ENCODE data around the gene TVP23C. TPM values are rescaled to one million over a fixed set of nuclear protein-coding genes. Genes with fewer than 3 reads are reported as not detected.
A peak's percentile ranks its signal among the peaks of the same experiment; 100 is the strongest.
"Not testable (repeated sequence)": the region's sequence is repeated elsewhere in the genome, so short reads cannot be mapped to it uniquely, and the experiment has no call there.

The TVP23C gene
- total RNA-seq, 1 donor from 2014 or later = 9.2 TPM

DNA sequence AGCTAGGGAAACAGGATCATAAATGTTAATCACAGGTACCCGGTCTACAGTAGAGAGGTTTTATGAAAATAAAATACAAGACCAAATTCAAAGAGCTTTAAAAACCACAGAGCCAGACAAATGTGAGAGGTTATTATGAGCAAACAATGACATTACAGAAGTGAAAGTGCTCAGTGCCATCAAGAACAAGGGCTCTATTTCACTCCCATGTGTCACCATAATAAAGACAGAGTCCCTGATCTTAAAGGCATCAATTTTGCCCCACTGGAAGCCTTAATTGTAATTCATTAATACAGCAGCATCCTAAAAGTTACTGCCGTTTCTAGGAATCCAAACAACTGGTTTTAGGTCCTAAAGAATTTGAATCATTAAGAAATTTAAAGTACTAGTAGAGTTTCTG, 52.1 kb downstream of the TVP23C start:
- H3K4me3 Mint-ChIP-seq = no peak overlapping the region
- H3K27ac Mint-ChIP-seq (ENCODE audit: unreplicated experiment) = no peak overlapping the region
- no peaks in the 10 kb centered on the region for H3K9me3 Mint-ChIP-seq
- H3K36me3 Mint-ChIP-seq (ENCODE audit: low read depth) = peaks cover 40% of the 10 kb centered on the region
- DNase-seq (ENCODE audit: low read depth, low spot score) = no peak
- no peaks in the 10 kb centered on the region for H3K27me3 Mint-ChIP-seq (ENCODE audit: low read depth)
- H3K4me1 Mint-ChIP-seq = peaks cover 46% of the 10 kb centered on the region
- TF ChIP-seq CTCF (conservative IDR thresholded peaks at IDR 0.05) = no peak

DNA sequence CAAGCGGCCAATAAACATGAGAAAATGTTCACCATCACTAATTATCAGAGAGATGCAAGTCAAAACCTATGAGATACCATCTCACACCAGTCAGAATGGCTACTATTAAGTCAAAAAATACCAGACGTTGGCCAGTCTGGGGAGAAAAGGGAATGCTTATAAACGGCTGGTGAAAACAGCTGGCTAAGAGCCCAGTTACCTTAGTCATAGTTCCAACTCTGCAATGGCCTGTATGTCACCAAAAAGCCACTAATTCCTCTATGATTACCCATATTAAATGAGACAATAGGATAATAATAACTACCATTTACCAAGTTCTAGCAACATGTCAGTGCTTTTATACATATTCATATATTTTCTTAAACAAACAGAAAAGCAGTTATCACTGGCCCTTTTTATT, 52.9 kb downstream of the TVP23C start:
- peaks cover 46% of the 10 kb centered on the region for H3K4me1 Mint-ChIP-seq
- H3K27me3 Mint-ChIP-seq (ENCODE audit: low read depth) = no peaks in the 10 kb centered on the region
- no peak overlapping the region for H3K27ac Mint-ChIP-seq (ENCODE audit: unreplicated experiment)
- H3K9me3 Mint-ChIP-seq = no peaks in the 10 kb centered on the region
- H3K36me3 Mint-ChIP-seq (ENCODE audit: low read depth) = peaks cover 33% of the 10 kb centered on the region
- no peak overlapping the region for H3K4me3 Mint-ChIP-seq
- no peak for DNase-seq (ENCODE audit: low read depth, low spot score)
- TF ChIP-seq CTCF (conservative IDR thresholded peaks at IDR 0.05) = no peak

DNA sequence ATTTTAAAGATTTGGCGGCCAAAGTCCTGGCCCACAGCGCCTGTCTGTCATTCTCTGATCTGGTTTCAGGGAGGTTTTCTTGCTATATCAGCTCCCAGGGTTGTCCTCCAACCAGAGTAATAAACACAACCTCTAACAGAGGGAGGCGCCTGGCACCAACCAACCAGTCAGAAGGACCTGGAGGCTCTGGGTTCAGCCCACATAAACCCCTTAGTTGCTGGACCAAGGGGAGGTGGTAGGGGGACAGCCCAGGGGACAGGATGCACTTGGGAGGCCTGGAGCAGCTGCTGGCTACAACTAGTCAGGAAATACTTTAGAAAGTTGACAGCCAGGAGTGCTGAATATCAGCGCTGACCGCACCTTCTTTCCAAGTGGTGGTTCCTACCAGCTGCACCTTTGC, 54.2 kb downstream of the TVP23C start:
- no peak overlapping the region for H3K27ac Mint-ChIP-seq (ENCODE audit: unreplicated experiment)
- peaks cover 38% of the 10 kb centered on the region for H3K4me1 Mint-ChIP-seq
- H3K36me3 Mint-ChIP-seq (ENCODE audit: low read depth) = peaks cover 34% of the 10 kb centered on the region
- TF ChIP-seq CTCF (conservative IDR thresholded peaks at IDR 0.05) = no peak
- H3K27me3 Mint-ChIP-seq (ENCODE audit: low read depth) = no peaks in the 10 kb centered on the region
- H3K4me3 Mint-ChIP-seq = no peak overlapping the region
- no peaks in the 10 kb centered on the region for H3K9me3 Mint-ChIP-seq
- DNase-seq (ENCODE audit: low read depth, low spot score) = no peak

DNA sequence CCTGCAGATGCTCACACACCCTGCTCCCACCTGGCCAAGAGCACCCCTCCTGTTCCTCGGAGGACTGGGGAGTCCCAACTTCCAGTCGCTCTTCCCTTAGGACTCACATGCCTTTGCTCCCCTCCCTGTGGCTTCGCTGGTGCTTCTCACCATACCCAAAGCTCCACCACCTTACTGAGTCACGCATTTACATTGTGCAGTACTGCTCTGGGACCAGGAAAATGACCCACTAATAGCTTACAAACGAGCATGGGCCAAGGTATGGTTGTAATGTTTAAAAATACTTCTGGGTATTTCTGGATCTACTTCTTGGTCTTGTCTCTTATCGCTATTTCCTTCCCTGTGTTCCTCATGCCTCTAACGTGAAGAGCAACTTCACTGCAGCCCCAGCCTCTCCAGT, 54.8 kb downstream of the TVP23C start:
- peaks cover 31% of the 10 kb centered on the region for H3K4me1 Mint-ChIP-seq
- H3K27ac Mint-ChIP-seq (ENCODE audit: unreplicated experiment) = peak overlapping the region; percentile 64
- H3K36me3 Mint-ChIP-seq (ENCODE audit: low read depth) = peaks cover 34% of the 10 kb centered on the region
- no peak overlapping the region for H3K4me3 Mint-ChIP-seq
- no peaks in the 10 kb centered on the region for H3K27me3 Mint-ChIP-seq (ENCODE audit: low read depth)
- no peak for DNase-seq (ENCODE audit: low read depth, low spot score)
- no peaks in the 10 kb centered on the region for H3K9me3 Mint-ChIP-seq
- TF ChIP-seq CTCF (conservative IDR thresholded peaks at IDR 0.05) = no peak

GRCh38 chr17:15507896-15508295, 55.4 kb downstream of the TVP23C start:
- no peaks in the 10 kb centered on the region for H3K9me3 Mint-ChIP-seq
- no peaks in the 10 kb centered on the region for H3K27me3 Mint-ChIP-seq (ENCODE audit: low read depth)
- H3K27ac Mint-ChIP-seq (ENCODE audit: unreplicated experiment) = no peak overlapping the region
- no peak for DNase-seq (ENCODE audit: low read depth, low spot score)
- TF ChIP-seq CTCF (conservative IDR thresholded peaks at IDR 0.05) = no peak
- no peak overlapping the region for H3K4me3 Mint-ChIP-seq
- H3K36me3 Mint-ChIP-seq (ENCODE audit: low read depth) = peaks cover 34% of the 10 kb centered on the region
- H3K4me1 Mint-ChIP-seq = peaks cover 27% of the 10 kb centered on the region

DNA sequence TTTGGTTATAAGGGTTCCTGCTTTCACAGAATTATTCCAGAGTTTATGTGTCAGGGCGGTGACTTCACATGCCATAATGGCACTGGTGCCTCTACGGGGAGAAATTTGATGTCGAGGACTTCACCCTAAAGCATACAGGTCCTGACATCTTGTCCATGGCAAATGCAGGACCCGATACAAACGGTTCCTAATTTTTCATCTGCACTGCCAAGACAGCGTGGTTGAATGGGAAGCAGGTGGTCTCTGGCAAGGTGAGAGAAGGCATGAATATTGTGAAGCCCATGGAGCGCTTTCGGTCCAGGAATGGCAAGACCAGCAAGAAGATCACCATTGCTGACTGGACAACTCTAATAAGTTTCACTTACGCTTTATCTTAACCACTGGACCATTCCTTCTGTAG, 56.3 kb downstream of the TVP23C start:
- no peak for TF ChIP-seq CTCF (conservative IDR thresholded peaks at IDR 0.05)
- no peak overlapping the region for H3K27ac Mint-ChIP-seq (ENCODE audit: unreplicated experiment)
- H3K9me3 Mint-ChIP-seq = no peaks in the 10 kb centered on the region
- H3K4me1 Mint-ChIP-seq = peaks cover 23% of the 10 kb centered on the region
- H3K36me3 Mint-ChIP-seq (ENCODE audit: low read depth) = peaks cover 31% of the 10 kb centered on the region
- no peak for DNase-seq (ENCODE audit: low read depth, low spot score)
- no peaks in the 10 kb centered on the region for H3K27me3 Mint-ChIP-seq (ENCODE audit: low read depth)
- no peak overlapping the region for H3K4me3 Mint-ChIP-seq

DNA sequence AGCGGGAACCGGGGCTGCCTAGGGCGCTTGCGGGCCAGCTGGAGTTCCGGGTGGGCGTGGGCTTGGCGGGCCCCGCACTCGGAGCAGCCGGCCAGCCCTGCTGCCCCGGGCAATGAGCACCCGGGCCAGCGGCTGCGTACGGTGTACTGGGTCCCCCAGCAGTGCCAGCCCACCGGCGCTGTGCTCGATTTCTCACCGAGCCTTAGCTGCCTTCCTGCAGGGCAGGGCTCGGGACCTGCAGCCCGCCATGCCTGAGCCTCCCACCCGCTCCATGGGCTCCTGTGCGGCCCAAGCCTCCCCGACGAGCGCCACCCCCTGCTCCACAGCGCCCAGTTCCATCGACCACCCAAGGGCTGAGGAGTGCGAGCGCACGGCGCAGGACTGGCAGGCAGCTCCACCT, 57.6 kb downstream of the TVP23C start:
- not testable (repeated sequence) for H3K27ac Mint-ChIP-seq (ENCODE audit: unreplicated experiment); H3K9me3 Mint-ChIP-seq; H3K4me3 Mint-ChIP-seq; H3K27me3 Mint-ChIP-seq (ENCODE audit: low read depth); DNase-seq (ENCODE audit: low read depth, low spot score)
- Mint-ChIP-seq H3K36me3 (ENCODE audit: low read depth) (peaks cover 31% of the 10 kb centered on the region), H3K4me1 (peaks cover 18% of the 10 kb centered on the region)
